ENCODE results near the gene SKOR1. TPM values are rescaled to one million over a fixed set of nuclear protein-coding genes. Genes with fewer than 3 reads are reported as not detected.

Gene SKOR1
- total and polyA plus RNA-seq, 2 of the 8 experiments (the other 6 are each of a cell fraction or from before 2014, with no cell fraction given) = 0.03 to 0.11 TPM

GRCh38 chr15:67845974-67846373 lies 20.7 kb downstream of the SKOR1 start (continued):
- TF ChIP-seq RXRA (IDR thresholded peaks at IDR 0.05; ENCODE audit: insufficient read depth, low read depth, low read length) (no peak), SUZ12 (IDR thresholded peaks at IDR 0.05; ENCODE audit: low read length) (no peak), SIX5 (IDR thresholded peaks at IDR 0.05; ENCODE audit: low read depth, low read length) (no peak), TBP (IDR thresholded peaks at IDR 0.05; ENCODE audit: low read depth, low read length) (no peak), TCF12 (IDR thresholded peaks at IDR 0.05; ENCODE audit: low read depth, low read length) (no peak), NANOG (IDR thresholded peaks at IDR 0.05; ENCODE audit: insufficient read depth, low read depth, low read length, poor library complexity, severe bottlenecking) (no peak), CEBPB (IDR thresholded peaks at IDR 0.05; ENCODE audit: low read depth, low read length) (no peak), POU5F1 (IDR thresholded peaks at IDR 0.05; ENCODE audit: low read depth, low read length) (no peak)
